GM12873 (cell line): ENCODE data around the gene MUL1.

Experiments used
- CTCF ChIP-seq: IDR thresholded peaks from 2 replicates; pipeline ENCODE4 v1.5.1; 2012; ENCODE audit warnings: low read depth, mild to moderate bottlenecking, moderate library complexity, low read length, control low read depth; ENCODE audit not compliant: insufficient read depth; ENCODE audit errors: missing control alignments

Gene MUL1

GRCh38 chr1:20487236-20487590, 20.7 kb downstream of the MUL1 start:
- no peak for TF ChIP-seq CTCF

GRCh38 chr1:20486457-20487235, 21.3 kb downstream of the MUL1 start:
- no peak for TF ChIP-seq CTCF

GRCh38 chr1:20485527-20486456, 22.2 kb downstream of the MUL1 start, which contains the start of gene CAMK2N1:
Gene CAMK2N1 (minus strand): TSS chr1:20486210. CDS start chr1:20485379, 831 bp downstream.
- no peak for TF ChIP-seq CTCF

GRCh38 chr1:20484519-20485462, 23.2 kb downstream of the MUL1 start:
- no peak for TF ChIP-seq CTCF

GRCh38 chr1:20483833-20484518, 24.0 kb downstream of the MUL1 start:
- TF ChIP-seq CTCF = no peak

GRCh38 chr1:20483098-20483832, 24.7 kb downstream of the MUL1 start:
- TF ChIP-seq CTCF = no peak
